IPS DF 4.7 (cell line): ENCODE measurements around the gene TBXA2R.

Experiments
- DNase-seq: peaks from one replicate; pipeline ENCODE4 v3.0.0-alpha.2; 2013; ENCODE audit warnings: low spot score; ENCODE audit errors: extremely low read depth

TBXA2R gene

DNA sequence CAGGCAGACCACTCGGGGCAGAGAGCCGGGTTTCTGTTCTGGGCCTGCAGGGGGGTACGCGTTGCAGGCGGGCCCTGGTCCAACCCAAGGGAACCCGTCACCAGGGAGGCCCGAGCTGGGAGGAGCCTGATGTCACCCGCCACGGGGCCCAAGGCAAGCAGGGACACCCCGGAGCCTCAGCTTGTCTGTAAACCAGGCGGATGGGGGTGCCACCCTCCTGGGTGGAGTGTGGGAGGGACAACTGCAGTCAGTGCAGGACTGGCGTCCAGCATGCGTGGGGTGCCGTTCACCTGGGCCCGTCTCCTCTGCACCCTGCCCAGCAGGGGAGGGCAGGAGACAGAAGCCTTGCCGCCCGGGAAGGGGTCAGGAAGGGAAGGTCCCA, 12.9 kb upstream of the TBXA2R start:
- no peak for DNase-seq

DNA sequence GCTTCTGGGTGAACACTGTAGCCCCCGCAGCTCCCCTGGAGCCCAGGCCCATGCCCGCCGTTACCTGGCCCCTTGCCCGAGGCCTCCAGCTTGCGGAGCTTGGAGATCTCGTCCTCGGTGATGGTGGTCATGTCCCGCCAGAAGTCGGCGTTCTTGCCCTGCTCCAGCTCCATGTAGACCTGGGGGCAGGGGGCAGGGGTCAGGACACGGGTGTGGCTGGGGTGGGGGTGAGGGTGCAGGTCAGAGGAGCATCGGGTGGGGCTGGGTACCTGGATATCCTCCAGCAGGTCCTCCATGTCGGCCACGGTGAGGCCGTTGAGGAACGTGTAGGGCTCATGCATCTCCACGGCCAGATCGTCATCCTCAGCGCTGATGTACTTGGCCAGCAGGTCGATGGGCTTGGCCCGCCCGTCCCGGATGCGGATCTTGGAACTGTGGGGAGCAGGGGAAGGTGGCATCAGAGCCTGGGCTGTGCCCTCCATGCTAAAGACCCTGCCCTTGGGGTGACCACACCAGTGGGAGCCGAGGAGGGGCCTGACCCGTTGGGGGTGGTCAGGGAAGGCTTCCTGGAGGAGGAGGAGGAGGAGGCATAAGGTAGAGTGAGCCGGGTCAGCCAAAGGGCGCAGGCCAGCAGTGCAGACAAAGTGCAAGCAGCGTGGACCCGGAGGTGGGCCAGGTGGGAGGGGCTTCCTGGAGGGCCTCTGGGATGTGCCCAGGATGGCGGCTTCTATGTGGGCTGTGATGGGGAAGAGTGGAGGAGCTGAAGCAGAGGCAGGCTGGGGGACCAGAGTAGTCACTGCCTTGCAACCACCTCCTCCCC, 12.3 kb upstream of the TBXA2R start:
- no peak for DNase-seq

DNA sequence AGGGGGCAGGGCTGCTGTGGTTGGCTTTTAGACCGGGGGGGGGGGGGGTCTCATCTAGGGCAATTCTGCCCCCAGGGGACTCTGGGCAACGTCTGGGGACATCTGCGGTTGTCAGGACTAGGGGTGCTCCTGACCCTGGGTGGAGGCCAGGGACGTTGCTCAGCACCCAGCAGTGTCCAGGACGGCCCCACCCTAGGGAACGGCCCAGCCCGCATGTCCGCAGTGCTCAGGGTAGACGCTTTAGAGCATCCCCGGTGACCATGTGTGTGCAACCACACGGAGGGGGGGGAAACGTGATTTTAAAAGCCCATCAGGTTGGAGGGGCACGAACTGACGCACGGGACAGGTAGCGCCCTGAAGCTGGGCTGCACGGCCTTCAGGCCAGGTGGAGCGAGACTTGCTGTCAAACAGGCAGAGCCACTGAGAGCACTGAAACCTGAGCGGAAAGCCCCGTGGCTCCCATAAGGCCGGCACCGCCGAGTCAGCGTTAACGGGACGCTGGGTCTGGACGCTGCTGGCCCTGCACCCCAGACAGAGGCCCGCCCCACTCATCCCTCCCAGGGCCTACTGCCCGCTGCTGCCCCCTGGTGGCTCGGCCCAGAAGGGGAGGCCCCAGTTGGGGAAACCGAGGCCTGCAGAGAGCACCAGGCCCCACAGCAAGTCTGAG, 11.6 kb upstream of the TBXA2R start:
- DNase-seq: no peak

DNA sequence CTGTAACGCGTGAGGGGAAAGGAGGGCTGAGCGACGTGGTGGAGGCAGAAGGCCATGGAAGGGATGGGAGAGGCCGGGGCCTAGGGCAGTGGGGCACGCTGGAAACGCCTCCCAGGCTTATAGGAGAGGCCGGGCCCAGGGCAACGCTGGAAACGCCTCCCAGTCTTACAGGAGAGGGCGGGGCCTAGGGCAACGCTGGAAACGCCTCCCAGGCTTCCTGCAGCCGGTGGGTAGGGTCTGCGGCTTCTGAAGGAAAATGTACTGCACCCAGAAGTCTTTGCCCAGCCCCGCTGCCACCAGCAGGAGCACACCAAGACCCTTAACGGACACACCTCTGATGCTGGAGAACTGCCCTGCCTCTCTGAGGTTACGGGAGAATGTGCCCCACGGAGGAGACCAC, 10.8 kb upstream of the TBXA2R start:
- DNase-seq: no peak

DNA sequence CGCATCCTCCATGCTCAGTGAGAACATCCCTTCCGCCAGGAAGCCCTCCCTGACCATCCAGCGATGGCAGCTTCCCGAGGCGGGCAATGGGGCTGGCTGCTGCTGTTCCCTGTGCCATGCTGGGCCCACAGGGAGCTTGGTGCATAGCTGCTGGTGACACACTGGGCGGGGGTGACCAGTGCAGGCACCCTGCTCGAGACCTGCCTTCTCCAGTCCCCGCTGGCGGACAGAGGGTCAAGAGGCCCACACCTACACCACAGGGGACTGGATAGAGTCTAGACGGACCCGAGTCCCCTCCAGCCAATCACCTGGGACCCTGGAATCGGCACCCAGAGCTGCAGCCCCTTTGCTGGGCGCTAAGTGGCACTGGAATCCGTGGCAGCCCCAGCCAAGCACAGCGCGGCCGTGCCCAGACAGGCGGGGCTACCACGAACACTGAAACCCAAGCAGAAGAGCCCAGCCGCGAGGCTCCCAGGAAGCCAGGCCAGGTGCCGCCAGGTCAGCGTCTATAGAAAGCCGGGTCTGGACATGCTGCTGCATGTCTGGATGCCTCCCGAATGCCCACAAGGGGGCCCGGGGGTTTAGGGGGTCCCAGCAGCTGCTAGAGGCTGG, 9.0 kb upstream of the TBXA2R start:
- DNase-seq: no peak

DNA sequence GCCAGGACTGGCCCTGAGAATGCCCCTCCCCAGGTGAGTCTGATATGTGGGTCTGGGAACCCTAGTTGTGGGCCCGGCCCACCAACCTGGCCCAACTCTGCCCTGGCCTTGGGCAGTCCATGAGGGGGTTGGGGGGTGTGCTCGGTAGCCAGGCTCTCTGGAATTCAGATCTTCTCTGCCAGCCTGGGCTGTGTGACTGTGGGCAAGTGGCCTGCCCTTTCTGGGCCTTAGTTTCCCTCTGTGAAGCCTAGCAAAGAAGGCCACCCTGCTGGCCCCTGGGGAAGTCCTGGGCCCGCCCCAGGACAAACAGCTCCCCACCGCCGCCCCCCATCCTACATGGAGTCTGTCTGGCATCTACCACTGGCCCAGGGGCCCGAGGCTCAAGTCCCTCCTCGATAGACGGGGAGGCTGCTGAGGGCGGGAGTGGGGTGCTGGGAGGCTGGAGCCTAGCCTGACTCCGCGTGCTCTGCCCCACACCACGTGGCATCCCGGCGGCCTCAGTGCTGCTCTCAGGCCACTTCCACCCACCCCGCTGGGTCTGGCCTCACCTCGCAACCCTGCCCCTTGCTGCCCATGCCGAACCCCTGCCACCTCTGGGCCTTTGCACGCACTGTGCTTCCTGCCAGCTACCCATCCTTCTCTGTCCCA, 8.3 kb upstream of the TBXA2R start:
- DNase-seq: no peak

DNA sequence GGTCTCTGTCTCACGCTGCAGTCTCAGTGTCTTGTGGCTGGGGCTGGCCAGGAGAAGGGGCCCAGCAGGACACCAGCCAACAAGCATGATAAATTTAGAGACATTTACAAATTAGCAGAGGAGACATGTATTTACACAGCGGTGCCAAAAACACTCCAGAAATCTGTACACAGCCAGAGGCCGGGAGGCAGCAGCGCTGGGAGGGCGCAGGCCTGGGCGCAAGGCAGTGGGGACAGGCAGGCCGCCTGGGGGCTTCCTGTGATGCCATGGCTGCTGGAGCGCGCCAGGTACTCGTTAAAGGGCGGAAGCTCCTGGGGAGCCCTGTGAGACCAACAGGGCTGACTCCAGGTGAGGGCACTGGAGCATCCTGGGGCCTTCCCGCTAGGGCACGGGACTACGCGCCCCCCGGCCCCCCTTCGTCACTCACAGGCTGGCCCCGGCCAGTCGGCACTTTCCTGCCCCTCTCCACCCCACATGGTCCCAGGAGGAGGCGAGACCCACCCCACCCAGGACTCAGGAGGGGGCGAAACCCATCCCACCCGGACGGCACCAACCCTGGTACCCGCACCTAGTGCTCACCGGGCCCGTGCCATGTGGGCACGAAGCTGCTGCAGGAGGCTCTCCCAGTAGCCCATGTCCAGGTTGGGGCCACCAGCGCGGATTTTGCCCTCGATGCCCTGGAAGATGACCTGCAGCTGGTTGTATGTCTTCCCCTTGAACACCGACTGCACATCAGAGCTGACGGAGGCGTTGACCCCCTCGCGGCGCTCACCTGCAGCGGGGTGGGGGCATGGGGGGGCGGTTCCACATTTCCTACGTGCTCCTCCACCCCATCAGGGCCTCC, 7.4 kb upstream of the TBXA2R start:
- no peak for DNase-seq

DNA sequence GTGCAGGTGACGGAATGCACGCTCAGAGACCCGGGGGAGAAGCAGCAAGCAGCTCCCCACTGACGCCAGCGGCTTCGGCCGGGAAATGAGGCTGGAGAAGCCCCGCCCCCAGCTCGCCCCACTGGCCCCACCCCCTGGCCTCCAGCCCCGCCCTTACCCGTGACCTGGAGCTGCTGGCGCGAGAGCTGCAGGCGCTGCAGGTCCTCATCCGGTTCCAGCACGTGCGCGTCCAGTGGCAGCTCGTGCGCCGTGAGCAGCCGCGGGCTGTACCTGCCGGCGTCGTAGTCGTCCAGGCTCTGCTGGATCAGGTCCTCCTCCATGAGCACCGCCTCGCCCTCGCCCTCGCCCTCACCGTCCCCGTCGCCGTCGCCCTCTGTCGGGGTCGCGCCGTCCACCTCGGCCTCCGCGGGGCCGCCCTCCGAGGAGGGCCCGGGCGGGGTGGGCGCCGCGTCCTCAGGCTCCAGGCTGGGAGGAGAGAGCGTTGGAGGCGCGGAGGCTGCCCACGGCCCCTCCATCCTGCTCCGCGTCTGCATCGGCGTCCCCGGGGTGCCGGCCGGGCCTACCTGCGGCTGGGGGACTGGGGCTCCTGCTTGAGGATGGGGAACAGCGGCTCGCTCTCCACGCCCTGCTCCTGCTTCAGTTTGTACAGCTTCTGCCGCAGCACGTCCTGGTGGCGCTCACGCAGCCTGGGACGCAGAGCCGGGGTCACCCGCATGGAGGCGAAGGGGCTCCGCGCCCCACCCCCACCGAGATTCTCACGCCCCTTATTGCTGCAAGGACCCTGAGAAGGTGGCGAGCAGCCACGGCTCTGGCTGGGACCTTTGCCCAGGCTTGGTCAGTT, 6.4 kb upstream of the TBXA2R start:
- DNase-seq: no peak

DNA sequence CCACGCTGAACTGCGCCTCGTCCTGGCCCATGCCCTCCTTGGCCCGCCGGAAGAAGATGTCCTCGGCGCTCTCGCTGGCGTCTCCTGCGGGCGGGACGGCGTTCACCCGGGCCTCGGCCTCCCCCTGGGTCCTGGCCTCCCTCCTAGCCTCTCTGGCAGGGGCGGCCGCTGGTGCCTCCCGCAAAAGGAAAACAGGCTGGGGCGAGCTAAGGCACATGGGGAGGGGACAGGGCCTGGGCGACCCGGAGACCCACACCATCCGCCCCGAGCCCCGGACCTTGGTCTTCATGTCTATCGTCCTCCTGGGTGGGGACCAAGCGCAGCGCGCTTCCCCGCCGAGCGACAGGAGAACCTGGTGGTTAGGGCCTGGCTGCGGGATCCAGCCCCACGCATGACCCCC, 5.7 kb upstream of the TBXA2R start:
- no peak for DNase-seq

DNA sequence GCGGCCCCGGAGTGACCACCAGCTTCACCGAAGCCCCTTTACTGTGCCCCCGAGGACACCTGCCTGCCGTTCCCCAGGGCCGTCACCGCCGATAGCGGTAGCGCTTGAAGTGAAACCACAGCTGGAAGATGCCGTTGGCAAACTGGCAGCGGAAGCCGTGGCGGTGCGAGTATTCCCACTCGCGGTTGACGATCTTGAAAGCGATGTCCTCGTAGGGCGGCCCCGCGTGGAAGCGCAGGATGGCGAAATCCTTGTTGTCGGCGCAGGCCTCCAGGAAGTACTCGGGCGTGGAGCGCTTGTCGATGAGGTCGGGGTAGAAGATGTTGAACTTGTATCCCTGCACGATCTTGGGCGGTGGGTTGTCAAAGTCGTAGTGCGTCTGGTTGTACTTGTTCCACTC, 5.2 kb upstream of the TBXA2R start:
- DNase-seq: no peak

DNA sequence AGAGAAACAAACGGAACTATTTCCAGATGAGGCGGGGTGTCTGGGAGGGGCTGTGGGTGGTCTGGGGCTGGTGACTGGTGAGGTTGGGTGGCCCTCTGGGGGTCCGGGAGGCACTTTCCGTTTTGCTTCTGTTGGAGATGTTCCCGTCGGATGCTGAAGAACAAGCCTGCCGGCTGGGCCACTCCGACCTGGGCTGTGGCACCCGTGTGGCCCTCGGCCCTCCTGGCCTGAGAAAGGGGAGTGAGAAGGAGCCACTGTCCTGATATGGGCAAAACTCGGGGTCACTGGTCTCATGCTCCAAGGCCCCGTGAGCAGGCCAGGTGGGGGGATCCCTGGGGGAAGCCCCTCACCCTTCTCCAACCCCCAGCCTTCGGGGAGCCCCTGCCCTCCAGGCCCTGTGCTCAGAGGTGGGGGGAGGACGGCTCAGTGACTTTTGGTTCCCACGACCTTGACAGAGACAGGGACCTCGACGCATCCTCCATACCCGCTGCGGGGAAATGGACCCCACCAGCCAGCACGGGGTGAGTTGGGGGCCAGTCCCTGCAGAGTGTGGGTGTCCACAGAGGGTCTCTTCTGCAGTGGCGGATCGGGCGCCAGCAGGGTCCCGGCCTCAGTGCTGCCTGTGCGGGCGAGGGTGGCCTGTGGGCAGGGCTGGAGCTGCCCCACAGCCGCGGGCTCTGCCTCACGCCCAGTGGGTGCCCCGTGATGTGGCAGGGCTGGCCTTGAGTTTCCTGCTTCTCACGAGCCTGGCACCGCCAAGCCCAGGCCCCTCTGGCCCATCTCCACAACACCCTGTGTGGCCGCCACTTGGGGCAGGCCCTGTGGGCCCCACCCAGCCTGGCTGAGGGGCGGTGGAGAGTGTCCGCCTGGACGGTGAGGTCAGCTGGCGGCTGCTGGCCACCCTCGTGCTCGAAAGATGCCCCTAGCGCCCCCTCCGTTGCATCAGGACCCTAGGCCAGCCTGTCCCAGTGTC, 4.4 kb upstream of the TBXA2R start:
- no peak for DNase-seq

DNA sequence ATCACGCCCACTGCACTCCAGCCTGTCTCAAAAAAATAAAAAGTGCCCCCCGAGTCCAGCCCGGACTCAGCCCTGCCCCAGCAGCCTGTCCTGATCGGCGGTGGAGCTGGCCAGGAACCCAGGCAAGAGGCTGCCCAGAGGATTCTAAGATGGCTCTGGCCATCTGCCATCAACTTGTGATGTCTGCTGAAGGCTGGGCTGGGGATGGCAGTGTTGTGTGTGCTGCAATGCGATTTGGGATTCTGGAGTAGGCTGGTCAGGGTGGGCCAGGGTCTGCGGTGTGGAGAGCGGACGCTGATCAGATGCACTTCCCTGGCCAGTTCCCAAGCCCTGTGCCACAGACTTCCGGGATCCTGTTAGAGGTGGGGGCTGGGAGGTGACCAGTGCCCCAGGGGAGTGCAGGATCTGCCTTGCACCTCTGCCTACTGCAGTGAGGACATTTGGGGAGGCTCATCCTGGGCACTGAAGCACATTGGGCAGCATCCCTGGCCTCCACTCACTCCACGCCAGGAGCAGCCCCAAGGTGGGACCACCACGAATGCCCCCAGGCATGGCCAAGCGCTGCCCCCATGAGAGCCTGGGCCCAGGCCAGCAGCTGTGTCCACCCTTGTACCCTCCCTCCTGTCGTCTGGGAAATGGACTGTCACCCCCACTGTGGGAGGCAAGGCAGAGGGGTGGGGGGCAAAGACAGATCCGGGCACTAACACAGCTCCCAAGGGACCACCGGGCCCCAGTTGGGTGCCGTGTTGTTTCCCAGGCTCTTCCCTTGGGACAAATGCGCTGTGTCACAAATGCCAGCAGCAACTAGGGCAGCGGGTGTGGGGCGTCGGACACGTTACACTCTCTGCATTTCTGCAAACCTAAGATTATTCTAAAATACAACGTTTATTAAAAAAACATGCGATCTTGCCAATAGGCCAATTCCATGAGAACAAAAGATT, 3.4 kb upstream of the TBXA2R start:
- DNase-seq: no peak

DNA sequence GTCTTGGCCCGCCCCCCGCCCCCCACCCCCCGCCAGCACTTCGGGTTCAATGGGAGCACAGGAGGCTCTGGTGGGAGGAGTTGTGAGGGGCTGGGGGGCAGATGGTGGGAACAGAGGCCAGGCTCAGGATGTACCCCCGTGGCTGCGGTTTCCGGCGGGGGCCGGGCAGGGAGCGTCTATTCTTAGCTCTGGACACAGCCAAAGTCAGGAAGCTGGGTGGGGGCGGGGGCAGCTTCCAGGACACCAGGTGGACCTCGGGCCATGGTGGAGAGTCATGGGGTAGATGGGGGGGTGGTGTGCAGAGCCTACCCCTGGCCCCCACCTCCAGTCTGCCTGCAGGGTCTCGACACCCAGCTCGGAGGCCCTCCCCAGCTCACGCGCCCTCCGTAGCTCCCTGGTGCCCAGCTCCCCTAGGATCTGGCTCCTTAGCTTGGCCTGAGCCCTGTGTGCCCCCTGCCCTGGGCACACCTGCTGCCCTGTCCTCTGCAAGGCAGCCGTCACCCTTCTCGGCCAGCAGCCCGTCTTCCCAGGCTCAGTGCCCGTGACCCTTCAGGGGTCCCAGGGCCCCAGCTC, 2.2 kb upstream of the TBXA2R start:
- no peak for DNase-seq

DNA sequence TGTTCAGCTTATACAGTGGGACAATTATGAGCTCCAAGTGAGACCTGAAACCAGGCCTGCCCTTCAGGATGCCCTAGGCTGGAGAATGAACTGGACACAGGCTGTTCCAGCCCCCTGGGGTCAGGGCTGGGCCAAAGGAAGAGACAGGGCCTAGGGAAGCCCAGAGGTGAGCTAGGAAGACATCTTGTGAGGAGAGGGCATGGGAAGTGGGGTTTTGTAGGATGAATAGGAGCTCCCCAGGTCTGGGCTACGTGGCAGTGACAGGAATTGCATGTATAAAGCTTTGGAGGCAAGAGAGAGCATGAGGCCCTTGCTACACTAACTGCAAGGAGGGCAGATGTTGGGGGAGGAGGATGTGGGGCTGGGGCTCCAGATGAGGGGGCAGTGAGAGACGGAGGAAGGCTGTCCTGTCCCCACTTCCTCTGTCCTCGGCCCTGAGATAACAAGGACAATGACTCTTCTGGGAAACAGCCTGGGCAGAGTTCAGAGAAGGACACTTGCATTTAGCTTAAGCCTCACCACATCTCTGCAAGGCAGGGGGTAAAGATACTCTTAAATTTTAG, 1.5 kb upstream of the TBXA2R start:
- DNase-seq: no peak

DNA sequence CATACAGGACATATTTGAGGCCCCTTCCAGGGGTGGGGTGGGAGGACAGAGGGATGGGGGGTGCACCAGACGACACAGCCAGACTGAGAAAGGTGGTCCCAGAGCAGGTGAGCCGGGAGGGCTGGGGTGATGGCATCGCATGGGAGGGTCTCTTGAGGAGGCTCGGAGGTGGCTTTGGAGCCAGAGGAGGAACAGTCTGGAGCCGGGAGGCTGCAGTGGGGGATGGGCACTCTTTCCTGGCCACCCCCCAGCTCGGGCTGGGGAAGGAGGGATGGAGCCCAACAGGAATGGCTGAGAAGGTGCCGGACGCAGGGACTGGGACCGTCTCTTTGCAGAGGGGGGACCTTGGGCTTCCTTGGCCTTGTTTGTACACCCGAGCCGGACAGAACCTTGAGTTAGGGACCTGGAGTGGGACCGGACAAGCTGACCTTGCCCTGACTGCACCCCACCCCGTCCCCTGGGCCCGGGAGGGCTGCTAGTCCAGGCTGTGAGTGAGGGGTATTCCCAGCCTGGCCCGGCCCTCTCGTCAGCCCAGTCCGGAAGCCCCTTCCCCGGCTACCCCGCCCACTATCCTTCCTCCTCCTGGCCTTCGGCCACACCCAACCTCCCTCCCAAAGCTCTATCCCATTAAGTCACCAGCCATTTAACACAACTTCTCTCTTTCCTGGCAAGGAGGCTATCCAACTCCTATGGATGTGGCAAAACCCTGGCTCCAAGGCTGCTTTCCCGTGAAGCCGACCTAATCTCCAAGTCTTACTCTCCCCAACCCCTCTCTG, 816 bp upstream of the TBXA2R start:
- DNase-seq: no peak

DNA sequence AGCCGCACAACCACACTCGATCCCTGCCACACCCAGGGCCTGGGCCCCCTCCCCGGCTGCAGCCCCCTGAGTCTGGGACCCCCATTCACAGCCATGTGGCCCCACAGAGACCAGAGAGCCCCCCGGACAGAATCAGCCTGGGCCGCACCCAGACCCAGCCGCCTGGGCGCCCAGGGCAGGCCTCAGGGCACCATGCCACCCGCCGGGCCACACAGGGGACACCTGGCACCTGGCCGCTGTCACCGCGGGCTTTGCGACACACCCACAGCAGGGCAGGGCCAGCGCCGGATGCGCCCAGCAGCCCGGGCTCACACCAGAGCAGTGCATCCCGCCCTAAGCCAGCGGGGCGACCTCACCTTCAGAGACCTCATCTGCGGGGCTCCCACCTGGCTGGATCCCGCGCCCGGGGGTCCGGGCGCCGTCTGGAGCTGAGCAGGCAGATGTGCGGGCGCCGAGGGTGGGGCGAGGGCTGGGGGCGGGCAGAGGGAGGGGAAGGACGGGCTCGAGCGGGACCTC, 443 bp downstream of the TBXA2R start:
- no peak for DNase-seq
